Upper lobe of right lung (tissue), 1 donor: ENCODE data around the gene CDH4. TPM values are rescaled to one million over a fixed set of nuclear protein-coding genes. Genes with fewer than 3 reads are reported as not detected.

Source experiments
- ATAC-seq: fragments of 200-7000 bp; cut with Tn5 transposase; one replicate; pipeline ENCODE4 v1.9.1; 2020; ENCODE audit warnings: mild to moderate bottlenecking, moderate library complexity
- DNase-seq: peaks from one replicate; pipeline ENCODE4 v3.0.0-alpha.2; 2020
- H3K27ac ChIP-seq: fragments of 200-600 bp; one replicate; pipeline ENCODE4 v1.8.0; 2022
- H3K27me3 ChIP-seq: fragments of 200-600 bp; one replicate; pipeline ENCODE4 v1.8.0; 2022; ENCODE audit warnings: mild to moderate bottlenecking
- H3K36me3 ChIP-seq: fragments of 200-600 bp; one replicate; pipeline ENCODE4 v1.8.0; 2022
- H3K4me1 ChIP-seq: fragments of 200-600 bp; one replicate; pipeline ENCODE4 v1.8.0; 2022
- H3K4me3 ChIP-seq: fragments of 200-600 bp; one replicate; pipeline ENCODE4 v1.8.0; 2022; ENCODE audit warnings: mild to moderate bottlenecking
- H3K9me3 ChIP-seq: fragments of 200-600 bp; one replicate; pipeline ENCODE4 v1.8.0; 2022
- intact Hi-C: fragments of 100-400 bp; cut with DNase I; formaldehyde crosslinking; loops from one replicate; pipeline ENCODE4 v1.11.0; 2022
- total RNA-seq: library from RNA; stranded (reverse); fragmentation: NEBNext Ultra II Directional; extraction: Animal tissue kit (Norgen Biotek cat#: 25700); gene quantifications from one replicate; pipeline ENCODE4 v1.2.1, GENCODE V29; 2021
- TF ChIP-seq, protein P1 (sequence below): fragments of 200-600 bp; IDR thresholded peaks from one replicate; pipeline ENCODE4 v1.8.0; 2022; ENCODE audit warnings: antibody characterized with exemption
- donor health status: DM: no; HTN: yes; CAD: no; lungs with severe emphysema.

The CDH4 gene
- total RNA-seq, 1 donor from 2014 or later, result 0.23 TPM

DNA sequence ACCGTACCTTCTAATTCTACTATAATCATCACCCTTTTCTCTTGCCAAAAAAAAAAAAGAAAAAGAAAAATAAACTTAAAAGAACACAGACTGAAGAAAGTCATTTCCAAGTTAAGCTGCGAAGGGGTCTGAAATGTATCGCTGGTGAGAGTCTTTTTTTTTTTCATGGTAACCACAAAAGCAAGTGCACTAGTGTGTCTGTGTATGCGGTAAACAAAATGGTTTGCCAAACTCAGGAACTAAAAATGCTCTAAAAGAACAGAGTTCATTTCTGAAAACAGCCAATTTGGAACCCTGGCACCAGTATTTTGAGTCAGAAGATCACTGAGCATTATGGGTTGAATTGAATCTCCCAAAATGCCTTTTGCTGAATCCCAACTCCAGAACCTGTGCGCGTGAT lies 46.6 kb downstream of the CDH4 start:
- no peak for DNase-seq
- no peaks in the 10 kb centered on the region for H3K36me3 ChIP-seq
- ATAC-seq, result no peak
- TF ChIP-seq, protein P1, sequence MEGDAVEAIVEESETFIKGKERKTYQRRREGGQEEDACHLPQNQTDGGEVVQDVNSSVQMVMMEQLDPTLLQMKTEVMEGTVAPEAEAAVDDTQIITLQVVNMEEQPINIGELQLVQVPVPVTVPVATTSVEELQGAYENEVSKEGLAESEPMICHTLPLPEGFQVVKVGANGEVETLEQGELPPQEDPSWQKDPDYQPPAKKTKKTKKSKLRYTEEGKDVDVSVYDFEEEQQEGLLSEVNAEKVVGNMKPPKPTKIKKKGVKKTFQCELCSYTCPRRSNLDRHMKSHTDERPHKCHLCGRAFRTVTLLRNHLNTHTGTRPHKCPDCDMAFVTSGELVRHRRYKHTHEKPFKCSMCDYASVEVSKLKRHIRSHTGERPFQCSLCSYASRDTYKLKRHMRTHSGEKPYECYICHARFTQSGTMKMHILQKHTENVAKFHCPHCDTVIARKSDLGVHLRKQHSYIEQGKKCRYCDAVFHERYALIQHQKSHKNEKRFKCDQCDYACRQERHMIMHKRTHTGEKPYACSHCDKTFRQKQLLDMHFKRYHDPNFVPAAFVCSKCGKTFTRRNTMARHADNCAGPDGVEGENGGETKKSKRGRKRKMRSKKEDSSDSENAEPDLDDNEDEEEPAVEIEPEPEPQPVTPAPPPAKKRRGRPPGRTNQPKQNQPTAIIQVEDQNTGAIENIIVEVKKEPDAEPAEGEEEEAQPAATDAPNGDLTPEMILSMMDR, result no peak
- intact Hi-C loops, result no loop called here
- H3K9me3 ChIP-seq, result no peaks in the 10 kb centered on the region
- no peak overlapping the region for H3K4me3 ChIP-seq
- H3K27ac ChIP-seq, result no peak overlapping the region
- no peaks in the 10 kb centered on the region for H3K27me3 ChIP-seq
- H3K4me1 ChIP-seq, result no peaks in the 10 kb centered on the region

DNA sequence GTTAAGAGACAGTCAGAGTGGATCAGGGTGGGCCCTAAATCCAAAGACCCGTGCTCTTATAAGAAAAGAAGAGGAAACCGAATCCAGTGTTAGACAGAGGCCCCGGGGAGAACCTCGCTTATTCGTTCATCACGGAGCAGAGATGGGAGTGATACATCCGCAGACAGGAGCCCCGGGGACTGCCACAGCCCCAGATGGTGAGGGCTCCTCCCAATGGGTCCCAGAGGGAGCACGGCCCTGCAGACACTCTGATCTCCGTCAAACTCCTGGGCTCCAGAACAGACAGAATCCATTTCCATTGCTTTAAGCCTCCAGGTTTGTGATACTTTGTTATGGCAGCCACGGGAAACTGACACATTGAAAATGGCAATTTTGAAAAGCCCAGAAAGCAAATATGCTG lies 47.0 kb downstream of the CDH4 start:
- Histone ChIP-seq H3K27me3 (no peaks in the 10 kb centered on the region), H3K9me3 (no peaks in the 10 kb centered on the region), H3K4me1 (no peaks in the 10 kb centered on the region), H3K36me3 (no peaks in the 10 kb centered on the region), H3K27ac (no peak overlapping the region), H3K4me3 (no peak overlapping the region)
- DNase-seq, result no peak
- intact Hi-C loops, result no loop called here
- ATAC-seq, result no peak
- TF ChIP-seq, protein P1, result no peak

DNA sequence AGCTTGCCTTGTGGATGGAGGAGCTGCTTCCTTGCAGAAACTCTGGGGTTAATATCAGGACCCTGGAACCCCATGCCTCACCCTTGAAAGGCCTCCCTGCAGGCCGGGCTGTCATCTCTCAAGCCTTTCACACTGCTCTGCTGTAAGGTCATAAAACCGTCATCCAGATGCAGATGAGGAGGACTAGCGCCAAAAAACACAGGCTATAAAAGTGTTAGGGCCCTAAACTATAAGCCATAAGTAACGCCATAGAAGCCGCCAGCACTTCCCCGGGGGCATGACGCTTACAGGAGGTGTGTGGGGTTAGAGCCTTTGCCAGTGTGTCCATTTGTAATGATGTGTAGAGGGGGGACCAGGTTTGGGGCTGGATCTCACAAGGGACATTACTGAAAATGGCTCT lies 47.6 kb downstream of the CDH4 start:
- H3K9me3 ChIP-seq, result no peaks in the 10 kb centered on the region
- intact Hi-C loops, result no loop called here
- H3K27ac ChIP-seq, result no peak overlapping the region
- H3K27me3 ChIP-seq, result no peaks in the 10 kb centered on the region
- ATAC-seq (no peak), DNase-seq (no peak)
- TF ChIP-seq, protein P1, result no peak
- H3K36me3 ChIP-seq, result no peaks in the 10 kb centered on the region
- H3K4me3 ChIP-seq, result no peak overlapping the region
- H3K4me1 ChIP-seq, result no peaks in the 10 kb centered on the region

DNA sequence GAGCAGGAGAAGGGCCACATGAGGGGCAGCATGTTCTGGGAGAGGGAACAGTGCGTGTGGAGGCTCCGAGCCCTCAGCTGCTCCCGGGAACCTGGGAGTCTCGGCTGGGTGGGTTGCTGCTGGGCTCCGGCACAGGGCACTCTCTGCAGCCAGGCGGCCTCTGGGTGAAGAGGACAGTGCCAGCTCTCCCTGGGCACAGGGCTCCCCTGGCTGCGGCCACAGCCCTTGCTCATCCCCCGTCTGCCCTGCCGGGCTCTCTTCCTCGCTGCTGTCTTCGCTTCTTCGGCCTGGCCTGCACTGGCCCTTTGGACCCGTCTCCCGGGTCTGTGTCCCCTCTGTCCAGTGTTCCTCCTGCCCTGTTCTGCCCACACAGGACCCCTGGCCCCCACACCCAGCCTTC lies 48.2 kb downstream of the CDH4 start:
- Histone ChIP-seq H3K9me3 (no peaks in the 10 kb centered on the region), H3K4me3 (no peak overlapping the region), H3K27me3 (no peaks in the 10 kb centered on the region), H3K4me1 (no peaks in the 10 kb centered on the region), H3K36me3 (no peaks in the 10 kb centered on the region), H3K27ac (no peak overlapping the region)
- intact Hi-C loops, result no loop called here
- TF ChIP-seq, protein P1, result no peak
- ATAC-seq (no peak), DNase-seq (no peak)

DNA sequence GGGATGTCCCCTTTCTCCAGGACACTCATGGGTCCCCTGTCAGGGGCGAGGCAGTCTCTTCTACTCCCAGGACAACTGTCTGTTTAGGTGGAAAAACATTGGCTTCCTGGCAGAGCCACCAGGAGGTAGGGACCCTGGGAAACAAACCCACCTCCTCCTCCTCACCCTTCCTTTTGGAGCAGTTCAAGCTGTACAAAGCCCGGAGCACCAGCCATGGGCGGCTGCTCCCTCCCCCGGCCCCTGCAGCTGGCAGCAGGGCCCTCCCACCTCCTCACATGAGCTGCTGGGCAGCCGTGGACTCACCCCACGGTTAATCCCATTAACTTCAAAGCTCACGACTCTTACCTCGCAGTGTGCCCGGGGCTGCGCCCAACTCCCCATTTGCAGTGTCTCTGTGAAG lies 48.6 kb downstream of the CDH4 start:
- no peak for DNase-seq
- no peaks in the 10 kb centered on the region for H3K9me3 ChIP-seq
- H3K4me3 ChIP-seq, result no peak overlapping the region
- no peak overlapping the region for H3K27ac ChIP-seq
- no peaks in the 10 kb centered on the region for H3K4me1 ChIP-seq
- ATAC-seq, result no peak
- intact Hi-C loops, result no loop called here
- H3K27me3 ChIP-seq, result no peaks in the 10 kb centered on the region
- H3K36me3 ChIP-seq, result no peaks in the 10 kb centered on the region
- TF ChIP-seq, protein P1, result no peak
